Stimulated activated CD4-positive, alpha-beta T cell treated with anti-CD3 and anti-CD28 coated beads, Interleukin-4, amount 100 ng/mL, for 48 hours (primary cell): ENCODE results near the gene UNC5B.

Experiments
- DNase-seq, 2 donors: peaks; one replicate each; pipeline ENCODE4 v3.0.0-alpha.2; 2020; ENCODE audit warnings: low read depth in 2 of 2

The UNC5B gene

DNA sequence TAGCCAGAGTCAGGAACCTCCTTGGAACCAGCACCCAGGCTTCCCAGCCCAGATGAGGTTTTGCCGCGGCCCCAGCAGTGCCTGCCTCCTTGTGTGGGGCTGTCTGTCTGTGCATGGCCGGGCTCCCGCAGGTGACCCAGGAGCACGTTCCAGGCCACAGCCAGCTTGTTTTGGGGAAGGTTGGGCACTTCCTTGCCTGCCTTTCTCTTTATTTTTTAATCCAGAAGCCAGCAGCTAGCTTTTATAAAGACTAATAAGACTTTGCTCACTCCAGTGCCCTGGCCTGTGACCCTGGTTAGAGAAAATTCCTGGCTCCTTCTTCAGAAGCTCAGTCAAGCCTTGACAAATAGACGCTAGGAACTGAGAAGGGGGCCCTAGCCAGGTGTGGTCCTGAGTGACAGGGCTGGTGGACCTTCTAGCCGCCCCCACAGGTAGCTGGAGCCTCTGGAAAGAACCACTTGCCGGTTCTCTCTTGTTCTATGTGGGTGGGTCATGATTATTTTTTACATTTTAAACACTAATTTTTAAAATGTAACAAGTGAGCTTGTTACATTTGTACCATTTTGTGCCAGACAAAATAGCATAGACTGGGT lies 107.5 kb downstream of the UNC5B start:
- no peak for DNase-seq

DNA sequence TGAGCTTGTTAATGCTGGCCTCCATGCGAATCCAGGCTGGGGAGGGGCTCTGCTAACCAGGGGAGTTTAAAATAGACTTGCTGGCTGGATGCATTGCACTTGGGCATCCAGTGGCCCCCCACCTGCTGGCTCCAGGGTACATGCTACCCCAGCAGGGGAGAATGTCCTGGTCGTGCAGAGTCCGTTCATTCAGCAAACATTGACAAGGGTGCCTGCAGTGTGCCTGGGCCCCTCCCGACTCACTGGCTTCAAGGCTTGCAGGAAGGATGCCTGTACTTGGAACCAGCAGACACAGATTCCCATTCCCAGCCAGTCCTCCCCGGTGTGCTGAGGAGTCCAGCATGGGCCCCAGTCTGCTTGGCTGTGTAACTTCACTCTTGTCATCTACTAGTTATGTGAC lies 108.2 kb downstream of the UNC5B start:
- no peak for DNase-seq

DNA sequence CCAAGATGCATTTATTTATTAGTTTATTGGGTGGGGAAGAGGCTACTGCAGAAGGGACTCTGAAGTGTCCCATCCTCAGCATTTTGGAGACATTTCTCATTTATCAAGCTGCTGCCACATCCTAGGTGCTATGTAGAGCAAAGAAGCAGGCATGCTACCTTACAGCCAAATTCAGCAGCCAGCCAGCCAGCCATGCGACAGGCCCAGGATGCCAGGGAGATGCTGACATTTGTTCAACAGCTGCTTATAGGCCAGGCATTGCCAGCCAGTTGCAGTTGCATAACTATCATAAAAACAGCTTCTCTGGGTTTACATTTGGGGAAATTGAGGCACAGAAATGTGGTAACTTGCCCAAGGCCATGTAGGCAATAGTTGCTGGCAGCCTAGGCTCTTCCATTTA lies 109.0 kb downstream of the UNC5B start:
- DNase-seq: no peak

DNA sequence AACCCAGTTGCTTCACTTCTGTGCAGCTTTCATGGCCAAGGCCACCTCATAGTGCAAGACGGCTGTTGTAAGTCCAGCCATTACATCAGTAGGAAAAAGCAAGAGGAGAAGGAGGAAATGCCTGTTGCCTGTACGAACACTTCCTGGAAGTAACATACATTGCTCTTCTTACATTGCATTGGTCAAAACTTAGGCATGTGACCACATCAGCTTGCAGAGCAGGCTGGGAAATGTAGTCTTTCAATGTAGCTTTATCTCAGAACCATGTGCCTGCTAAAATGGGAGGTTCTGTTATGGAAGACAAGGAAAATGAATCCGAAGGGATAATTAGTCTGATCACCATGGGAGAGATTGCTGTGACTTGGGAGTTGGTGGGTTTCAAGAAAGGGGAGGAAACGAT lies 111.0 kb downstream of the UNC5B start:
- DNase-seq: no peak

DNA sequence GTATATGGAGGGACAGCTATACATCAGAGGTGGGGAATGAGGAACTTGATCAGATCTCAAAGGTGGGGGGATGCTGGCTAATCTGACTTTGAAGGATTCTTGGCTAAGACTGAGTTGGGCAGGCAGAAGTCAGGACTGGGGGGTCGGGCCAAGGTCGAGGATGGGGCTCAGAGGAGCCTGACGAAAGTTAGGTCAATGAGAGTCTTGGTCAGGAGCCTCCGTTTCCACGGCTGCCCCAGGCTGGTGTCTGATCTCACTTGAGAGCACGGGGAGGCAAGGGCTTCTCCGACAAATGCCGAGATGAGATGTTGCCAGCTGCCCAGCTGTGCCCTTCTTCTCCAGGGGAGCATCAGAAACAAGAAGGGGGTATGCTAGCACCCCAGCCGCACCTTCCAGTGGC lies 112.4 kb downstream of the UNC5B start:
- DNase-seq: no peak

DNA sequence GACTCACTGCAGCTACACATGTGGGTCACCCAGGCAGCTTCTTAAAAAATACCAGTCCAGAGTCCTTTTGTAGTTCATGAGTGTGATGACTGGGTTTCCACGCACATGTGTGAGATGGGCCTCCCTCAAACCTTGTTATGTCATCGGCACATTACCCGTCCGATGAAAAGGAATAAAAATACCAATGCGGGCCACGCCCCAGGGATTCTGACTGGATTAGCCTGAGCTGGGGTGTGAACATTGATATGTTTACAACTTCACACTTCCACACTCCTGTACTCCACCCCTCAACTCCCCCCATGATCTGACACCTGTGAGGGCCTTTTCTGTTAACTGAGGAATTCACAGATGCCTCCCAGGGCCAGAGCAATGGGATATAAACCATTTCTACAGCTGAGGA lies 112.9 kb downstream of the UNC5B start:
- DNase-seq: no peak

DNA sequence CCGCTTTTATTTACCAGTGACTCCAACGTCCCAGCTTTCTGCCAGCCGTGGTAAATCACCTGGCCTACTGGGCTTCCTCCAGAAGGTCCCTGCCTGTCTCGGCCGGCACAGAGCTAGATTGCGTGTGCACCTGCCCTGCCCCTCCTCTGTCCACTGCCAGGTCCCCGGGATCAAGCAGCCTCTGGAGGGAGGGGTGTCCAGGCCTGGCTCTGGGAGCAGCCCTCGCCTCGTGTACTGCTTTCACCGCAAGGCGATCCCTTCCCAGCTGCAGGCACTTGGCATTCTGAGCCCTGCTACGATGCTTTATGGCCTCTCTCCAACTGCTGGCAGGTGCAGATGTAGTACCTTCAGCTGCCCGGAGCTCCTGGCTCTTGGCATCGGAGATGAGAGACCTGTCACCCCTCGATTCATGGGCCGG lies 114.1 kb downstream of the UNC5B start:
- no peak for DNase-seq

DNA sequence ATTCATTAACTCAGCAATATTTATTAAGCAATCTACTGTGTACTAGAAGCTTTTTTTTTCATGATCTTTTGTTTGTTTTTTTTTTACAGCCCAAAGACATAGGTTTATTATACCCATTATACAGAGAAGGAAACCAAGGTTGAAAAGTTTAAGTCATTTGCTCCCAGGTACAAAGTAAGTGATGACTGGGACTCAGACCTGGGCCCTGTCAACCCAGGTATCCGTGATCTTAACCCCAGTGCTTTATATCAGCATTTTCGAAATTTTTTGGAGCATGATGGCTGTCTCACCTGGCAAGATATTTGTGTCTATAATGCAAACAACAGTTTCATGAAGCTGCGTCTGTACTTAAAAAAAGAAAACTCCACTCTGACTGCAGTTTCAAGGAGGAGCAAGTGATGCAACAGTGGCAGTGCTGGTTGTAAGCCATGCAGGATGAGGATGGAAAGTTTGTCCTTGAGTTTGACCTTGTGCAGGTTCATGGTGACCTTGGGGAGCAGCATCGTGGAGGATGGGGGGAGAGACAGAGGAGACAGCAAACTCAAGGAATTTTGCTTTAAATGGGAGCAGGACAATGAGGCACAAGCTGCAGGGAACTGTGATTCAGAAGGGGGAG lies 118.5 kb downstream of the UNC5B start:
- no peak for DNase-seq

DNA sequence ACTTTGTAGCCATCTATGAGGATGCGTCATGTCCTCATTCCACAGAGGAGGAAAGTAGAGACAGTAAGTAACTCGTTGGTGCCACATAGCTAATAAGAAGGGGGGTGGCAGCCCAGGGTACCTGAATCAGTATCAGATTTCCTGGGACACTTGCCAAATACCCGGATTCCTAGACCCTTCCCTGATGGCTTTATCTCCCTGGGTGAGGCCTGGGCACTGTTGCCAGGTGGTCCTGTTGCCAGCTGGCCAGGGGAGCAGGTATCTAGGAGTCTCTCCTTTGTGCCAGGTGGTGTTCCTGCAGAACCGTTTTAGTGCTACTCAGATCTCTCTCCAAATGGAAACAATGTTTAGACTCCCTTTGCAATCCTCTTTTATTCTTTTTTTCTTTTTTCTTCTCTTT lies 119.4 kb downstream of the UNC5B start:
- no peak for DNase-seq

DNA sequence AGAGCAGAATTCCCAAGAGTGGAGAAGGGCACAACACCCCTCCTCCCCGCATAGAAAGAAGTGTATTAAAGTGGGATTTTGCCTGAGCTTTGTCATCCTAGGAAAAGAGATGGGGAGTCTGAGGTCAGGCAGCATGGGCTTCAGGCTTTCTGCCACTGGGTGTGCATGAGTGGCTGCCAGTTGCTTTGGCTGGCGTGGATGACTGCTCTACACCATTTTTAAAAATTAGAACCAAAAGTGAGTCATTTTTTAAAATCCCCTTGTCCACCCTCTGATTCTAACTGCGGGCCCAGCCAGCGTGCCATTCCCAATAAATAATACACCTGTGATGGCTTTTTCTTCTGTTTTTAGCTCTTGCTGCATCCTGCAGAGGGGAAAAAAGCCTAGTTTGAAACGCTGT lies 120.1 kb downstream of the UNC5B start:
- no peak for DNase-seq

DNA sequence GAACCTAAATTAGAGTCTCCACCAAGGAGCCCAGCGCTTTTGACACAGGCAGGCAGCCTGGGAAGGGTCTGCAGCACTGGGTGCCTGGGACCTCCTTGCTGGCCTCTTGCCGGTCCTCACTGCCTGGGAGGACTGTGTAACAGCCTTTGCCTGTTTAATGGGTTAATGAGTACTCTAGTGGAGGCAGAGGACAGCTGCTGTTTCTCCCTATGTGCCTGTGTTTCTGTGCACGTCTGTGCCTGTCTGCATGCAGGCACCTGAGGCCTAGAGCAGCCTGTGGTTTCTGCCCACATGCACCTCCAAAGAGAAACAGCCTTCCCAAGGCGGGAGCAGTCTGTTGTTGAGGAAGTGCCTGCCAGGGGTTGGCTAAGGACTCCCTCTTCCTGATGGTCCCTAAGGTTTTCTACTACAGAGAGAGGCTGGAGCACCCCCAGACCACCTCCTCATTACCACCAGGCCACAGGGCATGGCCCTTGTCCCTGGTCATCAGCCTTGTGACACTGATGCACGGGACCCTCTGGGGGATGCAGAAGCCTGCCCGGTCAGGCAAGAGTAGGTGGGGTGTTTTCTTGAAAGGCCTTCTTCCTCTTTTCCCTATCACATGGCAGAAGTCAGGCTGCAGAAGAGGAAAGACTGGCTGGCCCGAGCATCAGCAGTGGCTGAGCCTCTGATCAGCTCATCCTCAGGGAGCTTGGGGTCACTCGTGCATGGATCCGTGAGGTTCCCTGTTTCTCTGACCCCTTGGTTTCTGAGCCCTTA lies 120.9 kb downstream of the UNC5B start:
- no peak for DNase-seq

DNA sequence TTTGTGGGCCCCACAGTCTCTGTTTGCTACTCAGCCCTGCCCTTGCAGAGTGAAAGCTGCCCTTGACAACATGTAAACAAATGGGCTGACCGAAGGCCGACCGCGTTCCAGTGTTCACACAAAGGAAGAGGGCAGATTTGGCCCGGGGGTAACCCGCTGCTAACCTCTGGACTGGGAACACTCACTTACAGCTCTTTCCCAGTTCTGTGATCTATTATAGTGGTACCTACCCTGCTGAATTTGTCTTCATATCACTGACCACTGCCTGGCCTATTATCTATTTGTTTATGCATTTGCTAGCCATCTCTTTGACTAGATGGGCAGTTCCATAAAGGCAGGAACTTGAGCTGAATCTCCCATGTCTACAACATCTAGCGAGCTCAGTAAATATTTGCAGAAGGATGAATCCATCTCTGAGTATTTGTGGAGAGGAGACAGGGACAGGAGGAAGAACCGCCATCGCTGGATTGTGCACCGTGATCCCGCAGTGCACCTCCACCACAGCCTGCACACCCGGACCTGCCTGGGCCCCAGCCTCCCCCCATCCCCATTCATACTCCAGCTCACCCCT lies 121.9 kb downstream of the UNC5B start:
- no peak for DNase-seq

DNA sequence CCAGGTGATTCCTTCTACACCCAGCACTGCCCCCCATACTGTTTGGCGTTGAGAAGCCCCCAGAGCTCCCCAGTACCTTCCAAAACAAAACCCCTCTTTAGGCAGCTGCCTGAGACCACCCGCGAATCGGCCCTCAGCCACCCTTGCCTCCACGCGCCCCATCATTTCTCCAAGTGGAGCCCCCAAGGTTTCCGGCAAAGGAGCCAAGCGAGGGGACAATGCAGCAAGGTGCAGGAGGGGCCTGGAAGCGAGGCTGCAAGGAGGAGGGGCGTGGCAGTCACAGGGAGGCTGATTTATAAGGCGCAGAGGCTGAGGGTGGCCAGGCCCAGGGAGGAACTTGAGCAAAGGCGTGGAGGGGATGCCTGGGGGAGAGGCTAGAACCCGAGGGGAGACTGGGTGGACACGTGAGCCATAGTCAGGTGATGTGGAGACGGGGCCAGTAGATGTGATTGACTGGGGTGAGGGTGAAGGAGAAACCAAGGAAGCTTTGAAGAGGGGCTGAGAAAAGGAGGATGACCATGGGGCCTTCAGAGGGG lies 122.9 kb downstream of the UNC5B start:
- no peak for DNase-seq

DNA sequence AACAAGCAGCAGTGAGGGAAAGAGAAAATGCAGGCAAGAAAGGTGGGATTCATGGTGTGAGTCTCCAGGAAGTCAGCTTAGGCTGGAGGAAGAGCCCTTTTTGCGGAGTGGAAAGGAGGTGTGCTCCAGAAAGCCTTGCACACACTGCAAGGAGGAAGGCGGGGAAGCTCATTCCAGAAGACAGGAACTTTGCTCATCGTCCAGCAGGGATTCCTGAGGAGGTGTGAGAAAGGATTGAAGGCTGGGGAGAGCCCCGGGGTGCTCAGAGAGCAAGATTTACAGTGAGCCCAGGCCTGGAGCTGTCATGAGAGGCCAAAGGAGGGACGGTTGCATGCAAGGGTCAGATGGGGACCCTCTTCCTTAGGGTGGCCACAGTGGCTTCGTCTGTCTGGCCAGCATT lies 124.3 kb downstream of the UNC5B start:
- no peak for DNase-seq

DNA sequence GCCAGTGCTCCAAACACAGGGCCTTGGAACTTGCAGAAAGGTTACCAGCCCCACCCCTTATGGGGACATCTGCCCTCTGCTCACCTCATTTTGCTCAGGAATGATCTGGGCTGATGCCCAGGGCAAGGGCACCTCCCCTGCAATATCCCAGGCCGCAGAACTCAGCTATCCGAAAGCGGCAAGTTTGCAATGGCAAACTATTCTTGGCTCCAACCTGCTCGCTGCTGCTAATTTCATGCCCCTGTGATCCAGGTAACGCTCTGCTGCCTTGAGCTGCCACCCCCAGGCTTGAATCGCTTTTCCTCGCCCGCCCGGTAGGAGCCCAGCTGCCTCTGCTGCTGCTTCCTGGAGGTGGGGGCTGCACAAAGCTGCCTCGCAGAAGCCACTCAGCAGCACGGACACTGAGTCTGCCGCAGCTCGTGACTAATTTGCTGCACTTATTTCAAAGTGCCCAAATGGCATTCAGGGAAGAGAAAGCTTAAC lies 124.9 kb downstream of the UNC5B start:
- no peak for DNase-seq

DNA sequence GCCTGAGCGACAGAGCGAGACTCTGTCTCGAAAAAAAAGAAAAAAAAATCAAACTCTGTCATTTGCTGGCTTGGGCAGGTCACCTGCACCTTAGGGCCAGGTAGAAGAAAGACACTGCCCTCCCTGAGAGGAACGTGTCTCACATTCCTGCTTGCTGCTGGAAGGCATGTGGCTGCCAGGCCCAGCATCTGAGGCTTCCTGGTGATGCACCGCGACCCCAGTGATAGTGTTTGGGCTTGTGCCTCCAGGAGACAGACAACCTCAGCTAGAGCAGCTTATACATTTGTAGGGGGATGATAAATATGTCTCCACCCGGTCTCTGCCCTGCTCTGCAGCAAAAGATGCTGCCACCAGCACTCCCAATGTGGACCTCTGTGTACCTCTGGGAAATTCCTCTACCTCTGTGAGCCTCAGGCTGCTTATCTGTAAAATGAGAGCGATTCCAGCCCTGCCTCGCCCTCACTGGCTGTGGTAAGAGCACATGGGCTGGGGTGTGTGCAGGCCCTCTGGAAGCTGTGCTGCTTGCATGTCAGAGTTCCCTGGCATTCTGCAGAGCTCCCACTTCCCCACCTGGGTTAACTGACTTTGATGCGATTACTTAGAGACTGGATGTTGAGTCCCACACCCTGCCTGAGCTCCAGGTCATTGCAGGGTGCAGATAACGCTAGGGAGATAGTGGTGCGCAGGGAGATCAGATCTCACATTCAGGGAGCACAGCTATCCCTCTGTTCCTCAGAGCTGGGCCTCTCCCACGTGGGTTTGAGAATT lies 126.5 kb downstream of the UNC5B start:
- DNase-seq: no peak

DNA sequence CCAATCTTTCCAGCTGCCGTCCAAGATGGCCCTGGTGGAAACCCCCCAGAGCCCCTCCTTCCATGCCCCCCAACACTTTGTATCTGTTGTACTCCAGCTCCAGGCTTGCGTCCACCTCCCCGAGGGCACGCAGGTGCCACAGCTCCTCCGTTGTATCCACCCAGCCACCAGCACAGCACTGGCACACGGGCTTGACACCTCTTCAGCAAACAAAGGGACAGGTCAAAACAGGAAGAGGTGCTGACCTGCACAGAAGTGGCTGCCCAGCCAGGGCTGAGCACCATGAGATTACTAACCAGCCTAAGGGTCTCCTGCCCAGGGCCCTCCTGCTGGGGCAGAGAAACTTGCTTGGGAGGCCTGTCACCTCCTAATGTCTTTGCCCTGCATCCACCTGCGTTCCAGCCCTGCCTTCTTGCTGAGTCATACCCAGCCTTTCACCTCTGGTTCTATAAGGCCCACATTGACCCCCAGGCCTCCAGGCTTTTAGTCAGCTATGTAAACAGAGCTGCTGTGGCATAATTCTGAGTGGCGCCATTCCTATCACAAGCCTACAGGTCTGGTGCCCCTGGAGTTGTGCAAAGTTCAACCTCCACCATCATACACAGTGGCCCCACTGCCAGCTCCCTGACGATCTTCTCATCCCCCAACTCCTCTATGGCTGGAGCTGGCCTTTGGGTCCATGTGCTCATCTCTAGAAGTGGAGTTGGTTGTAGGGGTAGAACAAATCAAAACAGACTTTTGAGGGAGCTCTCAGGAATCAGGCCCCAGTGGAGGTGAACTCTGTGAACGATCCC lies 127.6 kb downstream of the UNC5B start:
- DNase-seq: no peak

DNA sequence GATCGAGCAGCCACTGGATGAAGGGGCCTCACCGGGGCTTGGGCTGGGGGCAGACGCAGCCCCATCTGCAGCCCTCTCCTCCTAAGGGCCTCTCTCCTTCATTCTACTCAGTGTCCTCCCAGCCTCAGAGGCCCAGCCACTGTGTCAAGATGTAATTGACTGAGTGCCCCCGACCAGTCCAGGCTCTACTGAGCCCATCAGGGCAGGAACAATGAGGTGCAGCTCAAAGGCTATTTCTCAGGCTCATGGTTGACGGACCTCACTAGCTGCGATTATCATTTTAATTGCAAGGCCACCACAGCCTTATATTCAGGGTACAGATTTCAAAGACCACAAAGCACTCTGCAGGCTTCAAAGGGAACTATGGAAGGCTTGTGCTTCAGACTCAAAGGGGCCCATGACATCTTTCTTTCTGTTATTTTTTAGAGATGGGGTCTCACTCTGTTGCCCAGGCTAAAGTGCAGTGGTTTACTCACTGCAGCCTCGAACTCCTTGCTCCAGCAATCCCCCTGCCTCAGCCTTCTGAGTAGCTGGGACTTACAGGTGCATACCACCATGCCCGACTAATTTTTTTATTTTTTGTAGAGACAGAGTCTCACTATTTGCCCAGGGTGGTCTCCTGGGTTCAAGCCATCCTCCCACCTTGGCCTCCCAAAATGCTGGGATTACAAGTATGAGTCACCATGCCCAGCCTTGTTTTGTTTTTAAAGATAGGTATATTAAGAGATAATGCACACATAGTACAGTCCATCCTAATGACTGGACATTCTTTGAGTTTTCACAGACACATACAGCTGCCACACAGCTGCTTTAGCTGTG lies 130.4 kb downstream of the UNC5B start:
- no peak for DNase-seq

DNA sequence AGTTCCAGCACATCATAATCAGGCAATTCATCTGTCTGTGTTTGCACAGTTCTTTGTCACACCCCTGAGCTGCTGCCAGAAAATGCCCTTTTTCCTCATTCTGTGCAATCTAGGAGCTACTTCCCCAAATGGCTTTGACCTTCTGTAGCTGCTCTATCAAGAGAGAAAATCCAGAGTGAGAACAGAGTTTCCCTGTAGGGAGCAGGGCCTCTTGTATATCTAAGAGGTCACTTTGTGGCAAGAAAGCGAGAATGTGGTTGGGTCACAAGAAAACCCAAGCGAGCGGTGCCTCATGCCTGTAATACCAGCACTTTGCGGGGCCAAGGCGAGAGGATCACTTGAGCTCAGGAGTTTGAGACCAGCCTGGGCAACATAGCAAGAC lies 131.0 kb downstream of the UNC5B start:
- DNase-seq: no peak
